Heart right ventricle (tissue), 16 donors: ENCODE data around the gene ERCC6L2. TPM values are rescaled to one million over a fixed set of nuclear protein-coding genes. Genes with fewer than 3 reads are reported as not detected.

Experiments used
- ATAC-seq, 8 donors: fragments of 200-7000 bp; cut with Tn5 transposase; one replicate each; pipeline ENCODE4 v1.9.1; 2020; ENCODE audit warnings: mild to moderate bottlenecking in 8 of 8, moderate library complexity in 8 of 8, moderate number of reproducible peaks in 1 of 8
- DNase-seq, 2 donors: peaks; one replicate each; pipeline ENCODE4 v3.0.0-alpha.2; 2020
- H3K27ac ChIP-seq, 10 donors: fragments of 200-600 bp; sonication (generic) in 2 of 10; one replicate each; pipeline versions ENCODE4 v1.5.0 to v1.8.0; 2020 to 2022; ENCODE audit warnings: mild to moderate bottlenecking in 3 of 10
- H3K27me3 ChIP-seq, 7 donors: fragments of 200-600 bp; one replicate each; pipeline ENCODE4 v1.8.0; 2021 to 2022; ENCODE audit warnings: mild to moderate bottlenecking in 2 of 7
- H3K36me3 ChIP-seq, 9 donors: fragments of 200-600 bp; sonication (generic) in 1 of 9; one replicate each; pipeline versions ENCODE4 v1.5.0 to v1.8.0; 2020 to 2022; ENCODE audit warnings: mild to moderate bottlenecking in 2 of 9
- H3K4me1 ChIP-seq, 9 donors: fragments of 200-600 bp; sonication (generic) in 1 of 9; one replicate each; pipeline versions ENCODE4 v1.5.0 to v1.8.0; 2020 to 2022; ENCODE audit warnings: mild to moderate bottlenecking in 4 of 9
- H3K4me3 ChIP-seq, 10 donors: fragments of 200-600 bp; sonication (generic) in 2 of 10; one replicate each; pipeline versions ENCODE4 v1.5.0 to v1.8.0; 2020 to 2022; ENCODE audit warnings: mild to moderate bottlenecking in 7 of 10, moderate library complexity in 2 of 10
- H3K9me3 ChIP-seq, 11 donors: fragments of 200-600 bp in 10 of 11; sonication (generic) in 2 of 11; one replicate each; pipeline versions ENCODE4 v1.5.0 to v1.8.0; 2013 to 2022; ENCODE audit warnings: mild to moderate bottlenecking in 2 of 11, control low read depth in 1 of 11, moderate library complexity in 1 of 11
- whole genome bisulfite sequencing, 2 donors: extraction: QIAGEN DNeasy Blood & Tissue Kit; methylation state at CpG; one replicate each; pipeline ENCODE4 v1.1.7; 2013; ENCODE audit warnings: inconsistent platforms in 1 of 2; 5-methylcytosine and 5-hydroxymethylcytosine counted together
- intact Hi-C, 10 donors: fragments of 100-400 bp; cut with DNase I; formaldehyde crosslinking; loops; one replicate each; pipeline versions ENCODE4 v1.11.1 to v1.14.2; 2022
- polyA plus RNA-seq, 2 donors: library from polyadenylated mRNA; stranded (reverse); fragments of 200-250 nt; gene quantifications; one replicate each; pipeline ENCODE4 v1.2.3, GENCODE V29; 2013
- total RNA-seq, 10 donors: library from RNA; stranded (reverse); fragmentation: NEBNext Ultra II Directional in 3 of 10; extraction: Animal tissue kit (Norgen Biotek cat#: 25700) in 3 of 10; gene quantifications; one replicate each; pipeline versions ENCODE4 v1.2.1 to v1.2.4, GENCODE V29; 2021 to 2023
- TF ChIP-seq, protein P1 (sequence below), 9 donors: fragments of 200-600 bp; sonication (generic) in 2 of 9; IDR thresholded peaks; one replicate each; pipeline versions ENCODE4 v1.5.0 to v1.8.0; 2021 to 2022; ENCODE audit warnings: antibody characterized with exemption in 9 of 9, mild to moderate bottlenecking in 5 of 9, moderate library complexity in 1 of 9
- donor health status: Arrhythmogenic right ventricular cardiomyopathy.
- donor health status: ischemic (EF 13 %, LVEDD 7.1; RV severe dilation, severe dysfunction).
- donor health status: healthy with polysubstance abuse.
- donor health status: DM: no; HTN: yes; CAD: no.
- donor health status: DM: no; HTN: no; CAD: no.
- donor health status: ischemic (EF 25% LVEDD 6.9; RV normal size, moderate dysfunction).
- donor health status: ischemic (EF 25% LVEDD 5.7; RV mildly dilated, moderate dysfunction).
- donor health status: healthy.
- donor health status: DM: yes; HTN: yes; CAD: no.
- donor health status: Ischemic cardiomyopathy.
- donor health status: ischemic (EF 35%, LVEDD 5.7; RV mildly dilated, moderate dysfunction).
- donor health status: nonischemic (EF 11% LVEDD 7.7; RV severe dilation, severe dysfunction).
- donor health status: DM: yes; HTN: yes; CAD: no.
- donor health status: PGD.
- donor health status: ischemic (EF 29% LVEDD 5.4; RV normal size, mild dysfunction).
- donor health status: nonischemic (EF 23%, LVEDD 6.1; RV moderate dilation, normal function).

The ERCC6L2 gene
- total and polyA plus RNA-seq, 12 donors = 4.6 to 37.5 (median 26.4) TPM

DNA sequence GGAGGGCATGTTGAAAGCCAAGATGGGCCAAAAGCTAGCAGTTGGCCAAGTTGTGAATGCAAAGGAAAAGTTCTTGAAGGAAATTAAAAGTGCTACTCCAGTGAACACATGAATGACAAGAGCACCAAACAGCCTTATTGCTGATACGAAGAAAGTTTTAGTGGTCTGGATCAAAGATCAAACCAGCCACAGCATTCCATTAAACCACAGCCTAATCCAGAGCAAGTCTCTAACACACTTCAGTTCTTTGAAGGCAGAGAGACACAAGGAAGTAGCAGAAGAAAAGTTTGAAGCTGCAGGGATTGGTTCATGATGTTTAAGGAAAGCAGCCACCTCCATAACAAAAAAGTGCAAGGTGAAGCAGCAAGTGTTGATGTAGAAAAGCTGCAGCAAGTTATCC lies 71.6 kb downstream of the ERCC6L2 start:
- Histone ChIP-seq H3K27me3 (no peaks in the 10 kb centered on the region), H3K4me1 (no peaks in the 10 kb centered on the region), H3K9me3 (peaks cover 0 to 26% (median 0%) of the 10 kb centered on the region in 11 donors), H3K36me3 (peaks cover 0 to 94% (median 28%) of the 10 kb centered on the region in 9 donors), H3K27ac (no peak overlapping the region), H3K4me3 (no peak overlapping the region)
- TF ChIP-seq, protein P1, sequence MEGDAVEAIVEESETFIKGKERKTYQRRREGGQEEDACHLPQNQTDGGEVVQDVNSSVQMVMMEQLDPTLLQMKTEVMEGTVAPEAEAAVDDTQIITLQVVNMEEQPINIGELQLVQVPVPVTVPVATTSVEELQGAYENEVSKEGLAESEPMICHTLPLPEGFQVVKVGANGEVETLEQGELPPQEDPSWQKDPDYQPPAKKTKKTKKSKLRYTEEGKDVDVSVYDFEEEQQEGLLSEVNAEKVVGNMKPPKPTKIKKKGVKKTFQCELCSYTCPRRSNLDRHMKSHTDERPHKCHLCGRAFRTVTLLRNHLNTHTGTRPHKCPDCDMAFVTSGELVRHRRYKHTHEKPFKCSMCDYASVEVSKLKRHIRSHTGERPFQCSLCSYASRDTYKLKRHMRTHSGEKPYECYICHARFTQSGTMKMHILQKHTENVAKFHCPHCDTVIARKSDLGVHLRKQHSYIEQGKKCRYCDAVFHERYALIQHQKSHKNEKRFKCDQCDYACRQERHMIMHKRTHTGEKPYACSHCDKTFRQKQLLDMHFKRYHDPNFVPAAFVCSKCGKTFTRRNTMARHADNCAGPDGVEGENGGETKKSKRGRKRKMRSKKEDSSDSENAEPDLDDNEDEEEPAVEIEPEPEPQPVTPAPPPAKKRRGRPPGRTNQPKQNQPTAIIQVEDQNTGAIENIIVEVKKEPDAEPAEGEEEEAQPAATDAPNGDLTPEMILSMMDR (IDR thresholded peaks at IDR 0.05) = no peak
- ATAC-seq (no peak), DNase-seq (no peak)
- 98 to 100% methylated on average over 1 of the region's 1 CpG for WGBS, 2 donors
- intact Hi-C loops = no loop called here

DNA sequence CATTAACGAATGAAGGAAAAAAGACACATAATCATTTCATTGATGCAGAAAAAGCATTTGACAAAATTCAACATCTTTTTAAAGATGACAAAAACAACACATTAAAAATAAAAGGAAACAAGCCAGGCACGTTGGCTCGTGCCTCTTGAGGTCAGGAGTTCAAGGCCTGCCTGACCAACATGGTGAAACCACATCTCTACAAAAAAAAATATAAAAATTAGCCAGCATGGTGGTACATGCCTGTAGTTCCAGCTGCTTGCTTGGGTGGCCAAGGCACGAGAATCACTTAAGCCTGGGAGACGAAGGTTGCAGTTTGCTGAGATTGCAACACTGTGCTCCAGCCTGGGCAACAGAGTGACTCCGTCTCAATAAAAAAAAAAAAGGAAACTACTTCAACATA lies 77.0 kb downstream of the ERCC6L2 start:
- no peak for DNase-seq
- intact Hi-C loops = no loop called here
- Histone ChIP-seq H3K36me3 (peaks cover 0 to 80% (median 26%) of the 10 kb centered on the region in 9 donors), H3K27me3 (no peaks in the 10 kb centered on the region), H3K9me3 (peaks cover 0 to 32% (median 0%) of the 10 kb centered on the region in 11 donors), H3K4me3 (no peak overlapping the region), H3K4me1 (no peaks in the 10 kb centered on the region), H3K27ac (no peak overlapping the region)
- WGBS, 2 donors = 94% methylated on average over 6 of the region's 6 CpGs
- TF ChIP-seq, protein P1 (IDR thresholded peaks at IDR 0.05) = no peak
- no peak for ATAC-seq

DNA sequence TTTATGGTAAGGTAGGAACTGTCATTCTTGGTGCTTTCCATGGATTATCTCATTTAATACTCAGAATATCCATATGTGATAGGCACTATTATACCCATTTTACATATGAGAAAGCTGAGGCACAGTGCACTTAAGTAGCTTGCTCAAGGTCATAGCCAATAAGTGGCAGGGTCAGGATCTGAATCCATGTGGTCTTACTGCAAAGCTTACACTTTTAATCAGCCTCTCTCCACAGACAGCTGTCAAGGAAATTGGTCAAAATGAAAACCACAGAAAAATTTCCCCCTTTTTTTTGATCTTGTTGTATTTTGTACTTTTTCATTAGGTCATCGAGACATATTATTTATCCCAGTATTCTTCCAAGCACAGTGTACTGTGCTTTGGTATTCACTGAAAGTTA lies 78.5 kb downstream of the ERCC6L2 start:
- peaks cover 0 to 72% (median 18%) of the 10 kb centered on the region in 9 donors for H3K36me3 ChIP-seq
- no peaks in the 10 kb centered on the region for H3K27me3 ChIP-seq
- H3K9me3 ChIP-seq = peaks cover 0 to 24% (median 0%) of the 10 kb centered on the region in 11 donors
- intact Hi-C loops = no loop called here
- H3K4me1 ChIP-seq = no peaks in the 10 kb centered on the region
- no peak overlapping the region for H3K27ac ChIP-seq
- no peak for ATAC-seq
- H3K4me3 ChIP-seq = no peak overlapping the region
- no peak for DNase-seq
- 94 to 100% methylated on average over 1 of the region's 1 CpG for WGBS, 2 donors
- TF ChIP-seq, protein P1 (IDR thresholded peaks at IDR 0.05) = no peak

DNA sequence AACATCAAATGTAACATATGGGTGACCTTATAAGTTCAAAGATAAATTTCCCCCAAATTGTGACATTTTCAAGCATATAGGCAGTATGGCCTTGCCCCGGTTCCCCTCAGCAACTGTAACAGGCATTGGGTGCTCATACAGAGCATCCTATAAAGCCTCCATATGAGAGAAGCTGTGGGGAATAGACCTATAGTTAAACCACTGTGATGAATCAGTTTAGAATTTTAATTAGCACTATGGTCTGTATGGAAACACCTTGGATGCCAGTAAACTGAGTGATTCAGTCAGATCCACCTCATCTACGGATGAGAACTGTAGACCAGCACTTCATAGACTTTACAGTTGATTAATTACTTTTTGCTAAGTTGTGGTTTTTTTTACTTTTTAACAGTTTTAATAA lies 79.4 kb downstream of the ERCC6L2 start:
- H3K27ac ChIP-seq = no peak overlapping the region
- H3K4me1 ChIP-seq = no peaks in the 10 kb centered on the region
- no peaks in the 10 kb centered on the region for H3K27me3 ChIP-seq
- intact Hi-C loops = no loop called here
- no peak overlapping the region for H3K4me3 ChIP-seq
- WGBS, 2 donors = 97 to 98% methylated on average over 2 of the region's 2 CpGs
- no peak for ATAC-seq
- H3K9me3 ChIP-seq = peaks cover 0 to 28% (median 0%) of the 10 kb centered on the region in 11 donors
- DNase-seq = no peak
- TF ChIP-seq, protein P1 (IDR thresholded peaks at IDR 0.05) = no peak
- H3K36me3 ChIP-seq = peaks cover 0 to 68% (median 15%) of the 10 kb centered on the region in 9 donors
